LNCaP clone FGC (cell line): ENCODE data around the gene NTN4.
A peak's percentile ranks its signal among the peaks of the same experiment; 100 is the strongest.
"Not testable (repeated sequence)": the region's sequence is repeated elsewhere in the genome, so short reads cannot be mapped to it uniquely, and the experiment has no call there.

Experiments
- DNase-seq: peaks from one replicate; pipeline ENCODE4 v3.0.0-alpha.2; 2011; ENCODE audit warnings: low read depth
- H3K4me3 ChIP-seq: 2 replicates; pipeline ENCODE4 v1.5.1; 2011; ENCODE audit warnings: mild to moderate bottlenecking, low read depth, low read length, control low read depth
- CTCF ChIP-seq: IDR thresholded peaks from 2 replicates; pipeline ENCODE4 v1.5.1; 2012; ENCODE audit warnings: mild to moderate bottlenecking; ENCODE audit not compliant: control insufficient read depth, insufficient read depth; ENCODE audit errors: extremely low read depth

Gene NTN4

GRCh38 chr12:95690861-95691635, 99.5 kb downstream of the NTN4 start:
- no peak overlapping the region for H3K4me3 ChIP-seq
- no peak for DNase-seq
- no peak for TF ChIP-seq CTCF

- TF ChIP-seq CTCF, result no peak
- no peak for DNase-seq
- H3K4me3 ChIP-seq, result no peak overlapping the region
Observed at GRCh38 chr12:95687937-95688336, 102.6 kb downstream of the NTN4 start.

- no peak for TF ChIP-seq CTCF
- no peak overlapping the region for H3K4me3 ChIP-seq
- no peak for DNase-seq
Observed at GRCh38 chr12:95683418-95683817, 107.1 kb downstream of the NTN4 start.

- no peak for TF ChIP-seq CTCF
- DNase-seq, result no peak
- no peak overlapping the region for H3K4me3 ChIP-seq
Observed at GRCh38 chr12:95681210-95681765, 109.3 kb downstream of the NTN4 start.

- no peak overlapping the region for H3K4me3 ChIP-seq
- DNase-seq, result no peak
- TF ChIP-seq CTCF, result no peak
Observed at GRCh38 chr12:95678684-95679083, 111.9 kb downstream of the NTN4 start.

- not testable (repeated sequence) for H3K4me3 ChIP-seq, DNase-seq
Observed at GRCh38 chr12:95677782-95678181, 112.8 kb downstream of the NTN4 start.

- no peak for TF ChIP-seq CTCF
- peak; percentile 35 for DNase-seq
- no peak overlapping the region for H3K4me3 ChIP-seq
Observed at GRCh38 chr12:95674631-95675030, 115.9 kb downstream of the NTN4 start.
